Mucosa of descending colon (tissue), 3 donors: ENCODE data around the gene RXRA. TPM values are rescaled to one million over a fixed set of nuclear protein-coding genes. Genes with fewer than 3 reads are reported as not detected.

Experiments used
- ATAC-seq: fragments of 200-7000 bp; cut with Tn5 transposase; one replicate; pipeline ENCODE4 v1.9.1; 2020; ENCODE audit warnings: mild to moderate bottlenecking, moderate library complexity
- DNase-seq, 3 donors: peaks; one replicate each; pipeline ENCODE4 v3.0.0-alpha.2; 2020
- H3K36me3 ChIP-seq: fragments of 200-600 bp; one replicate; pipeline ENCODE4 v1.8.0; 2021; ENCODE audit warnings: low read depth, mild to moderate bottlenecking
- H3K4me1 ChIP-seq: fragments of 200-600 bp; one replicate; pipeline ENCODE4 v1.8.0; 2021; ENCODE audit warnings: low read depth, mild to moderate bottlenecking
- H3K4me3 ChIP-seq: fragments of 200-600 bp; one replicate; pipeline ENCODE4 v1.8.0; 2021; ENCODE audit warnings: mild to moderate bottlenecking
- H3K9me3 ChIP-seq: fragments of 200-600 bp; one replicate; pipeline ENCODE4 v1.8.0; 2021; ENCODE audit warnings: mild to moderate bottlenecking
- CTCF ChIP-seq: fragments of 200-600 bp; IDR thresholded peaks from one replicate; pipeline ENCODE4 v1.8.0; 2022; ENCODE audit warnings: antibody characterized with exemption, mild to moderate bottlenecking
- intact Hi-C, 2 donors: fragments of 100-400 bp; cut with DNase I in 1 of 2; cut with micrococcal nuclease in 1 of 2; formaldehyde crosslinking; loops; one replicate each; pipeline versions ENCODE4 v1.11.0 to v1.11.1; 2022; cut with DNase I, micrococcal nuclease
- total RNA-seq, 3 donors: library from RNA; stranded (reverse); fragmentation: NEBNext Ultra II Directional in 2 of 3; extraction: Animal tissue kit (Norgen Biotek cat#: 25700) in 2 of 3; gene quantifications; one replicate each; pipeline versions ENCODE4 v1.2.1 to v1.2.4, GENCODE V29; 2021 to 2023
- donor health status: DM: no; HTN: no; CAD: no; lungs with moderate emphysema.
- donor health status: DM: no; HTN: no; CAD: no.
- donor health status: DM: no; HTN: yes; CAD: no.

RXRA gene
- total RNA-seq, 3 donors from 2014 or later: 75.2 to 101 (median 85.3) TPM

- Histone ChIP-seq H3K9me3 (no peaks in the 10 kb centered on the region), H3K4me3 (no peak overlapping the region), H3K4me1 (peaks cover 17% of the 10 kb centered on the region), H3K36me3 (no peaks in the 10 kb centered on the region)
- ATAC-seq (no peak), DNase-seq (no peak)
- no peak for TF ChIP-seq CTCF
- intact Hi-C loops: no loop called here
These were observed 99.1 kb downstream of the RXRA start for GRCh38 chr9:134425401-134425800.

GRCh38 chr9:134425812-134426211, 99.6 kb downstream of the RXRA start:
- ATAC-seq (no peak), DNase-seq (no peak)
- Histone ChIP-seq H3K9me3 (no peaks in the 10 kb centered on the region), H3K4me1 (peaks cover 15% of the 10 kb centered on the region), H3K4me3 (no peak overlapping the region), H3K36me3 (no peaks in the 10 kb centered on the region)
- no peak for TF ChIP-seq CTCF
- intact Hi-C loops: no loop called here

GRCh38 chr9:134426436-134426835, 100.2 kb downstream of the RXRA start:
- no peaks in the 10 kb centered on the region for H3K9me3 ChIP-seq
- DNase-seq (no peak), ATAC-seq (no peak)
- intact Hi-C loops: no loop called here
- no peaks in the 10 kb centered on the region for H3K36me3 ChIP-seq
- H3K4me1 ChIP-seq: peaks cover 9% of the 10 kb centered on the region
- H3K4me3 ChIP-seq: no peak overlapping the region
- no peak for TF ChIP-seq CTCF

GRCh38 chr9:134427153-134427782, 101.0 kb downstream of the RXRA start:
- Histone ChIP-seq H3K4me3 (no peak overlapping the region), H3K4me1 (peaks cover 6% of the 10 kb centered on the region), H3K36me3 (no peaks in the 10 kb centered on the region), H3K9me3 (no peaks in the 10 kb centered on the region)
- TF ChIP-seq CTCF: no peak
- intact Hi-C loops: no loop called here
- ATAC-seq (no peak), DNase-seq (no peak)

GRCh38 chr9:134428559-134428958, 102.3 kb downstream of the RXRA start:
- ATAC-seq: no peak
- Histone ChIP-seq H3K9me3 (no peaks in the 10 kb centered on the region), H3K36me3 (no peaks in the 10 kb centered on the region), H3K4me1 (no peaks in the 10 kb centered on the region), H3K4me3 (no peak overlapping the region)
- TF ChIP-seq CTCF: no peak
- intact Hi-C loops: no loop called here
- no peak for DNase-seq

- DNase-seq: no peak
- intact Hi-C loops: no loop called here
- H3K9me3 ChIP-seq: no peaks in the 10 kb centered on the region
- H3K36me3 ChIP-seq: no peaks in the 10 kb centered on the region
- no peak for TF ChIP-seq CTCF
- no peak overlapping the region for H3K4me3 ChIP-seq
- ATAC-seq: no peak
- H3K4me1 ChIP-seq: no peaks in the 10 kb centered on the region
These were observed 102.8 kb downstream of the RXRA start for GRCh38 chr9:134429007-134429406.
